AG04450 (cell line): Measurements from ENCODE around the gene NKX2-4. TPM values are rescaled to one million over a fixed set of nuclear protein-coding genes. Genes with fewer than 3 reads are reported as not detected.

ENCODE experiments used
- CTCF ChIA-PET: fragments of 300-600, 350-600 bp; formaldehyde crosslinking; extraction: SDS; loops from one replicate; lab custom pipeline; 2022; ENCODE audit warnings: antibody characterized with exemption, inconsistent platforms; lab: Charles Lee
- POLR2A ChIA-PET: fragments of 350-600 bp; formaldehyde crosslinking; extraction: SDS; loops from one replicate; lab custom pipeline; 2021; ENCODE audit warnings: antibody characterized with exemption, inconsistent platforms; lab: Yijun Ruan, JAX
- DNase-seq: peaks from one replicate; pipeline ENCODE4 v3.0.0-alpha.2; 2011; ENCODE audit warnings: low read depth, low spot score
- H3K27ac ChIP-seq: one replicate; pipeline ENCODE4 v1.5.1; 2012; ENCODE audit warnings: low read depth, low read length, control low read depth
- H3K27me3 ChIP-seq: one replicate; pipeline ENCODE4 v1.6.0; 2012; ENCODE audit warnings: low read length; ENCODE audit not compliant: control insufficient read depth, insufficient read depth
- H3K4me3 ChIP-seq: 2 replicates; pipeline ENCODE4 v1.5.1; 2011; ENCODE audit warnings: mild to moderate bottlenecking, low read depth, low read length, control low read depth
- H3K9me3 ChIP-seq: 2 replicates; pipeline ENCODE4 v1.5.1; 2012; ENCODE audit warnings: low read length; ENCODE audit not compliant: control insufficient read depth, insufficient read depth
- polyA plus RNA-seq: library from polyadenylated mRNA; depleted of rRNA; stranded (reverse); fragments of >200 nt; gene quantifications from 2 replicates; pipeline ENCODE4 v1.2.3, GENCODE V29; 2011; rRNA removed
- small RNA-seq: library from RNA; depleted of rRNA; stranded (forward); fragments of <200 nt; gene quantifications from one replicate; pipeline ENCODE3, GENCODE V24; 2012; ENCODE audit warnings: low read depth; ENCODE audit not compliant: insufficient read length
- TF ChIP-seq, protein P1 (sequence below): IDR thresholded peaks from 2 replicates; pipeline ENCODE4 v1.5.1; 2011; ENCODE audit warnings: low read depth, low read length, control low read depth, inconsistent platforms

NKX2-4 gene
- polyA plus RNA-seq, 1 experiment, result not detected

DNA sequence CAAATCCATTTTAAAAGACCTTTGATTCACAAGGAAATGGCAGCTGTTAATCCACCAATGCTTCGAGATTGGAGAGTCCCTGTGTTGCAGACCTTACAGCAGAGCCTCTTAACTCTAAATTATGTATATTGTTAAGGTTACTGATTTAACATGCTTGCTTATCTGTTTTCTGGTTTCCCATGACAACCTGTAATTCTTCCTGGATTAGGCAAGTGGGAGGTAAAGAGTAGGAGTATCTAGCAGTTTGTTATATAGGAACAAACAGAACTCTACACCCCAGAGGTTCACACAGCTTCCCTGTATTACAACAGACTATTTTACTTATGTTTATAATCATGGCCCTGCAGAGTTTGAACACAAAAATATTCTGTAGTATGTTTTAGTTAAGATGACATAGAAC lies 39.5 kb downstream of the NKX2-4 start:
- no peak overlapping the region for H3K4me3 ChIP-seq
- no peaks in the 10 kb centered on the region for H3K9me3 ChIP-seq
- no peaks in the 10 kb centered on the region for H3K27me3 ChIP-seq
- ChIA-PET CTCF (no interaction called here), POLR2A (no interaction called here)
- TF ChIP-seq, protein P1, sequence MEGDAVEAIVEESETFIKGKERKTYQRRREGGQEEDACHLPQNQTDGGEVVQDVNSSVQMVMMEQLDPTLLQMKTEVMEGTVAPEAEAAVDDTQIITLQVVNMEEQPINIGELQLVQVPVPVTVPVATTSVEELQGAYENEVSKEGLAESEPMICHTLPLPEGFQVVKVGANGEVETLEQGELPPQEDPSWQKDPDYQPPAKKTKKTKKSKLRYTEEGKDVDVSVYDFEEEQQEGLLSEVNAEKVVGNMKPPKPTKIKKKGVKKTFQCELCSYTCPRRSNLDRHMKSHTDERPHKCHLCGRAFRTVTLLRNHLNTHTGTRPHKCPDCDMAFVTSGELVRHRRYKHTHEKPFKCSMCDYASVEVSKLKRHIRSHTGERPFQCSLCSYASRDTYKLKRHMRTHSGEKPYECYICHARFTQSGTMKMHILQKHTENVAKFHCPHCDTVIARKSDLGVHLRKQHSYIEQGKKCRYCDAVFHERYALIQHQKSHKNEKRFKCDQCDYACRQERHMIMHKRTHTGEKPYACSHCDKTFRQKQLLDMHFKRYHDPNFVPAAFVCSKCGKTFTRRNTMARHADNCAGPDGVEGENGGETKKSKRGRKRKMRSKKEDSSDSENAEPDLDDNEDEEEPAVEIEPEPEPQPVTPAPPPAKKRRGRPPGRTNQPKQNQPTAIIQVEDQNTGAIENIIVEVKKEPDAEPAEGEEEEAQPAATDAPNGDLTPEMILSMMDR, result no peak
- DNase-seq, result no peak
- no peak overlapping the region for H3K27ac ChIP-seq

- Histone ChIP-seq H3K9me3 (no peaks in the 10 kb centered on the region), H3K27ac (no peak overlapping the region), H3K27me3 (no peaks in the 10 kb centered on the region), H3K4me3 (no peak overlapping the region)
- DNase-seq, result no peak
- ChIA-PET POLR2A (no interaction called here), CTCF (interaction anchor here (1.2 kb wide), 1 partner anchor 121 kb away, joined by 4 read pairs; no protein-coding TSS in a partner anchor)
- TF ChIP-seq, protein P1, result no peak
These were observed 40.9 kb downstream of the NKX2-4 start for GRCh38 chr20:21356386-21356785.

DNA sequence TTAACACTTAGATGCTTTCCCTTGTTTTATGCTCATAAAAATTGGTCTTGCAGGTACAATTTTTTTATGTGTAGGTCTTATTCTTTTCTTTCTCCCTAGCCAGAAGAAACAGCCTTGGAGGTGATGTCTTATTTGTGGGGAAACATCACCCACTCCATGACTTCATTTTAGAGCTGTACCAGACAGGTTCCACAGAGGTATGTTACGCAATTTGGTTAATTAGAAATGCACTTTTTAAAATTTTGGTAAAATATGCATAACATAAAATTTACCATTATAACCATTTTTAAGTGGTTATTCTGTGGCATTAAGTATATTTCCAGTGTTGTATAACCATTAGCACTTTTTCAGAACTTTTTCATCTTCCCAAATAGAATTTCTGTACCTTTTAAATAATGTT lies 41.3 kb downstream of the NKX2-4 start:
- TF ChIP-seq, protein P1, result no peak
- ChIA-PET POLR2A (no interaction called here), CTCF (no interaction called here)
- DNase-seq, result no peak
- no peak overlapping the region for H3K4me3 ChIP-seq
- no peaks in the 10 kb centered on the region for H3K9me3 ChIP-seq
- no peak overlapping the region for H3K27ac ChIP-seq
- no peaks in the 10 kb centered on the region for H3K27me3 ChIP-seq

- TF ChIP-seq, protein P1, result no peak
- ChIA-PET CTCF (interaction anchor here (0.6 to 2.6 kb wide), 4 partner anchors 11 to 152 kb away, joined by 3 to 12 read pairs (median 8); no protein-coding TSS in a partner anchor), POLR2A (interaction anchor here (0.5 to 1.5 kb wide), 4 partner anchors 10 to 127 kb away, joined by 3 to 6 read pairs (median 4); partner anchors contain the start of gene XRN2)
- no peak overlapping the region for H3K27ac ChIP-seq
- no peaks in the 10 kb centered on the region for H3K9me3 ChIP-seq
- no peaks in the 10 kb centered on the region for H3K27me3 ChIP-seq
- no peak for DNase-seq
- no peak overlapping the region for H3K4me3 ChIP-seq
These were observed 44.1 kb downstream of the NKX2-4 start for GRCh38 chr20:21353236-21353635.

DNA sequence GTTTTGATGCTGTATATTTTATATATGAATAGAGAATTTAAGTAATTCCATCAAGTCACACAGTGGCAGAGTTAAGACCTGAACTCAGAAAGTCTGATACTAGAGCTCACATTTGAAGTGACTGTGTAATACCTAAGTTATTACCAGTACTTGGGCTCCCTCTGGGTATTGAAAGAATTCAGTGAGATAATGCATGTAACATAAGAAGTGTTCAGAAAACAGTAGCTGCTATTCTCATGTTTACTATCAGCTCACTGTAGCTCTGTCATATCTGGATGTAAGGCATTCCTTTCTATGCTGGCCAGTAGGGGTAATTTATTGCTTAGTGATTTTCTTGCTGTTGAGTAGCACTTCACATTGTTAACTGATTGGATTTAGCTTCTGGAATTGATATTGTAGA lies 44.6 kb downstream of the NKX2-4 start:
- H3K9me3 ChIP-seq, result no peaks in the 10 kb centered on the region
- TF ChIP-seq, protein P1, result 0 out of 2 replicates have a peak, but pooled peaks have one; percentile 18
- peak; percentile 32 for DNase-seq
- H3K27ac ChIP-seq, result no peak overlapping the region
- ChIA-PET POLR2A (interaction anchor here (0.5 to 1.5 kb wide), 5 partner anchors 9 to 127 kb away, joined by 3 to 6 read pairs (median 4); partner anchors contain the start of gene XRN2), CTCF (interaction anchor here (0.7 to 2.6 kb wide), 5 partner anchors 9 to 153 kb away, joined by 3 to 12 read pairs (median 4); no protein-coding TSS in a partner anchor)
- H3K27me3 ChIP-seq, result no peaks in the 10 kb centered on the region
- no peak overlapping the region for H3K4me3 ChIP-seq

Small RNA genes within 50 kb of the gene (small RNA-seq; reads per million reads assigned to genes)
- not detected for gene RN7SKP140

Other genes starting within 250 kb of the NKX2-4 start
- gene XRN2, start 94.2 kb downstream of the NKX2-4 start, polyA plus RNA-seq, result 96.7 and 120 TPM in 2 replicates
- not detected in 2 replicates for gene NKX2-2, start 116.5 kb upstream of the NKX2-4 start, polyA plus RNA-seq